Erythroblast (primary cell): Measurements from ENCODE around the gene PTEN.

Source experiments
- DNase-seq, 2 experiments: peaks; one replicate each; lab custom pipeline; 2025; lab: John Stamatoyannopoulos, UW
- GATA1 ChIP-seq: IDR thresholded peaks from 2 replicates; pipeline ENCODE4 v1.6.1; 2011; ENCODE audit warnings: low read depth, mild to moderate bottlenecking, control low read depth, low read length, moderate library complexity
- POLR2A ChIP-seq: IDR thresholded peaks from 2 replicates; pipeline ENCODE4 v1.6.1; 2011; ENCODE audit warnings: mild to moderate bottlenecking, low read length

PTEN gene

DNA sequence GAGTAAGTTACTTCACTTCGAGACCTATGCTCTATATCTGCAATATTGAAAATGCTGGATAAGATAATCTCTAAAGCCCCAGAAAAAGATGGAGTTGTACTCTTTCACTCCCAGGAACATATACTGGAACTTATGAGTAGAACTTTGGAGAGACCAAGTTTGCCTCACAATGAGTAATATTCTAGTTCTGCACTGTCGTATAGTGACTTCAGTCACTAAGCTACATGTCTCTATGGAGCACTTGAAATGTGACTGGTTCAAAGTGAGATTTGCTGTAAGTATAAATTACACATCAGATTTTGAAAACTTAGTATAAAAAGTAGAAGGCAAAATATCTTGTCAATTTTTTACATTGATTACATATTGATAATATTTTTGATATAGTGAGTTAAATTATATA lies 116.4 kb downstream of the PTEN start:
- DNase-seq = no peak
- no peak for TF ChIP-seq POLR2A
- no peak for TF ChIP-seq GATA1

DNA sequence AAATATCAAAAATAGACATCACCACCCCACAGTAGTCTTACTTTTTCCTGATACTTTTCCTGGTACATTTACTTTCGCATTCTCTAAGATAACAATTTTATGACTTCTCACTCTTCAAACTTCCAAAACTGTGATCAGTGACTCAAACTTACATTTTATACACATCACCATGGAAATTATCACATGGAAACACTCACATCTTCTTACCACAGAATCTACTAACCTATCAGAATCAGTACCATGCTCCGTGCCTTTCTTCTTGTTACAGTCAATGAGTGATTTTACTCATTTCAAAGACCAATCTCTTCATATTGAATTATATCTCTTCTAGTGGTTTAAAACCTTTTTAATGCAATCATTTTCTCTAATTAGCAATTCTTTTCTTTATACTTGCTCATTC lies 120.3 kb downstream of the PTEN start:
- no peak for TF ChIP-seq POLR2A
- TF ChIP-seq GATA1 = no peak
- no peak for DNase-seq

DNA sequence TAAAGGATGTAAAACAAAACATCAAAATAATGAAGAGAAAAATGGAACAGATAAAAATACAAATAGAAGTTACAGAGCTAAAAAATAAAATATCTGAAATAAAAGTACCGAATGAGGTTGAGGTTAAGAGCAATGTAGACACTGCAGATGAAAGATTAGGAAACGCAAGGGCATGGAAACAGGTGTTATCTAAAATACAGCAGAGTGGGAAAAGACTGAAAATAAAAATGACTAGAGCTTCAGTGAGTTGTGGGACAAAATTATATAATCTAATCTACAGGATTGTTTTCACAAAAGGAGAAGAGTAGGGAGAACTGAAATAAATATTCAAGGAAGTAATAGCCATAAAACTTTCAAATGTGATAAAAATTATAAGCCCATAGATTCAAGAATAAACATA lies 123.8 kb downstream of the PTEN start:
- no peak for DNase-seq
- TF ChIP-seq GATA1 = no peak
- TF ChIP-seq POLR2A = no peak

DNA sequence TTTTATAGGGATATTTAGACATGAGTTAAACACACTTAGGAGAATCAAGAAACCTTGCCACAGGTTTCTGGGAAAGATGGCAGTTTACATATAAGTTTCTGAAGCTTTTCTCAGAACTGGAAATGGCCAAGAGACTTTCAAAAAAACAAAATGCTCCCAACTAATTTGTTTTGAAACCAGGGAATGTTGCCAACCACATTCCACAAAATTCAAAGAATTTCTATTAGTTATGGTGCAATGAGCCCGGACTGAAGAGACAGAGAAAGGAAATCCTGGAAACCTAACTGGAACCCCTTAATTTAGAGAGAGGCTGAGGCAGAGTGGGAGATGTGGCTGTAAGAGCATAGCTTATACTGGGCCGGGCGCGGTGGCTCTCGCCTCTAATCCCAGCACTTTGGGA lies 128.5 kb downstream of the PTEN start:
- DNase-seq = no peak
- TF ChIP-seq POLR2A (no peak), GATA1 (no peak)

DNA sequence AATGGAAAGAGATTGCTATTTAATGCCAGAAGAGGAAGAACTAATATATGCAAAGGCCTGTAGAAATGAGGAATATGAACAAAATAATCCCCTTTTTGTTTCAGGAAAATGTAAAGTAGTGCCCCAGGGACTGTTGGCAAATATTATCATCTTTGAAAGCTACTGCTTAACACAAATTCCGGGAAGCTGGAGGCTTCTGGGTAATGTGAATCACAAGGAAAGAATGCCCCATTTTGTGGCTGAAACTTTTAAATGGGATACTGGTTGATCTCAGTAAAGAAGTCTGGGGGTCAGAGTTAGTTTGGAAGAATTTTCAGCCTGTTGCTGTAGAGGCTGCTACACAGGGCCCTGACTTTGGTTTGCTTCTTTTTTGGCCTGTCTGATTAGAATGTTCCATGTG lies 141.0 kb downstream of the PTEN start:
- no peak for DNase-seq
- TF ChIP-seq POLR2A (no peak), GATA1 (no peak)

DNA sequence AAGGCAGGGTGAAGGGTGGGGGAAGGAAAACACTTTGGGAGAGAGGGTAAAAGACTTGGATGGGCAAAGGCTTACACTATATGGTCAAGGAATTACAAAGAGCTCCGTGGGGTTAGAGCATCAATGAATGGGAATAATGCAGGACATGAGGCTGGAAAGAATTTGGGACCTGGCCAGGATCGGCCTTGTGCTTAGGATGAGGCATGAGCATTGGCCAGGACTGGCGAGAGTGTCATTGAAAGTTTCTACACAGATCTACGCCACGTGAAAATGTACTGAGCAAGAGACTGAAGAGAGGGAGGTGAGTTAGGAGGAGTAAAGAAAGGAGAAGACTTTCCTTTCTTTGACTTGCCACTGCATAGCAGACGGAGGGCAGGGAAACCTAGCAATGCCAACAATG lies 142.8 kb downstream of the PTEN start:
- TF ChIP-seq POLR2A = no peak
- no peak for TF ChIP-seq GATA1
- no peak for DNase-seq

DNA sequence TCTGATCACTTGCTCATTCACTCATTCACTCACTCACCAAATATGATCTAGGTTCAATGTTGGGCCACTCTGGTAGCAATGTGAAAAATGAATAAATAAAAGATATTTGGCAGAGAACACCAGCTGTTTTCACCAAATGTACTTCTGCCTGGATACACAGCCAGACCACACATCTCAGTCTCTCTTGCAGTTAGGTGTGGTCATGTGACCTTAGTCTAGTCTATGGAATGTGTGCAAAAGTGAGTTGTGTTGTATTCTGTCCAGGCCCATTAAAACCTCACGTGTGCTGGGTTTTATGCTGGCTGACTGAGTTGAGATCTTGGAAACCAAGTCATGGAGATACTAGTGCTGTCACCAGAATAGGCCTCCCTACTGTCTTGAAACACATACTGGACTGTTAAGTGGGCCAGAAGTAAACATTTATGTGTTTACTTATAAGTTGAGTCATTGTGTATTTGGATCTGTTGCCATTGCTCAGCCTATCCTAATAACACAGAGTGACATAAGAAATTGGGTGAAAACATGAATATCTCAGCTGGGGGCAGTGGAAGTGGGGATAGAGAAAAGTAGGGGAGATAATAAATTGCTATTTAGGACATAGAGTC lies 145.5 kb downstream of the PTEN start:
- no peak for DNase-seq
- TF ChIP-seq POLR2A = no peak
- TF ChIP-seq GATA1 = no peak

DNA sequence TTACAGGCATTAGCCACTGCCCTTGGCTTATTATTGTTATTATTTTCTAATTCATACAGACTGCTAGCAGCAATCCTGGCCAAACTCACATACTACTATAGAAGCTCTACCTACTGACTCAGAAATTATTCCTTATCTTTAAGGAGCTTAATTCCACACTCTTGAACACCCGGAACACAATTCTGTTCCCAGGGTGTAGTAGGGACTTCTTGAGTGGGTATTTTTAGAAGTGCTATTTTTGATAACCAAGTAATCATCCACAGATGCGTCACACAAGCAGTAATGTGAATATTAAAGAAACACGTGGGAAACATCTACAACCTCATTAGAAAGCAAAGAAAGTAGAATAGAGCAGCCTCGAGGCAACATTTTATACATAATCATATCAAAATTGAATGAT lies 149.2 kb downstream of the PTEN start:
- DNase-seq = no peak
- TF ChIP-seq GATA1 = no peak
- TF ChIP-seq POLR2A = no peak

DNA sequence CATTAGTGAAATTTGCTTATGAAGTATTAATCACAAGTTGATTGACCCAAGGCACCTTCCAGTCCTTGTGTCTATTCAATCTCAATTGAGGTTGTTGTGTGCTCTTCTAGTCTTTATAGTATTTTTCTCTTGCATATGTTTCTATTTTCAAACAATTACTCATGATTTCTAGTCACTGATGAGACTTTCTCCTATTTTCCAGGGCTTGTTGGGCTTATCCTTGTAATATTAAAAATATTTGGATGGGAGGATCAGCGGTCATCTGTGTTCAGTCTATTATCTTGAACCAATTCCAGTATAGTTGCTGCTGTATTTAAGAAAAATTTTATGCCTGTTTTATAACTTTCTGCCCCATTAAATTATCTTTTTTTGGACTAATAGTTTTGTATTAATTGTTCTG lies 154.4 kb downstream of the PTEN start:
- DNase-seq = no peak
- TF ChIP-seq GATA1 = no peak
- TF ChIP-seq POLR2A = no peak

DNA sequence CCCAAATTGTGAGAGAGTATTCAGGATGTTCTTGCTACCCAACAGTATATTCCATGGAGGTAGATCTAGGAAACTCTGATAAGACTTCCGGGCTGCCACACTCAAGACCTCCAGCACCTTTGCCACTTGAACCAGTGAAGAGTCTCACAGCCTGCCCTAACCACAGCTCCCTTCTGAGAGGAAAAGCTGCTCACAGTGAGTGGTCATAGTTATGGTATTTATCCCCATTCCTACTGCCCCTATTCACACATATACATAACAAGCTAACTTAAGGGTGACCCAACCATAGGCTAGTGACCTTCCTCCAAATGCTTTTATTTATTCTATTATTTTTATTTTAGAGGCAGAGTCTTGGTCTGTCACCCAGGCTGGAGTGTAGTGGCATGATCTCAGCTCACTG lies 156.3 kb downstream of the PTEN start:
- no peak for DNase-seq
- TF ChIP-seq POLR2A = no peak
- no peak for TF ChIP-seq GATA1
